ENCODE results near the gene CIB4.

CIB4 gene

DNA sequence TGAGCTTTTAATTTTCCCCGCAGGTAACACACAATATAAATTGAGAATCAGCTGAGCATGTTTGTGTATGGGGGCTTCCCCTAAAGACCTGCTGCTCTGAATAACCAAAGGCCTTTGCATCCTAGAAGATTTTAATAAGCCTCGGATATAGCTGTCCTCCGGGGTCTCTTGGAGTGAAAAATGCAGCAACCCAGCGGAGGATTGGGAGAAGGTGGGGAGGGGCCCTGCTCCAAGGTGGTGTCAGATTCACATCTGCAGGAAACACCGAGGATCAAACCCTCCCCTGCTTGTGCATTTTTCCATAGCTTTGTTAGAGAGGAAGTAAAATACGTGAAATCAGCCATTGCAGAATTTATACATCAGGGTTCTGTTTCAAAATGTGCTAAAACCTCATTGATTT, 100.2 kb downstream of the CIB4 start:
- DNase-seq, result no peak

- no peak for DNase-seq
Measured at GRCh38 chr2:26540306-26540705, 100.9 kb downstream of the CIB4 start.

DNA sequence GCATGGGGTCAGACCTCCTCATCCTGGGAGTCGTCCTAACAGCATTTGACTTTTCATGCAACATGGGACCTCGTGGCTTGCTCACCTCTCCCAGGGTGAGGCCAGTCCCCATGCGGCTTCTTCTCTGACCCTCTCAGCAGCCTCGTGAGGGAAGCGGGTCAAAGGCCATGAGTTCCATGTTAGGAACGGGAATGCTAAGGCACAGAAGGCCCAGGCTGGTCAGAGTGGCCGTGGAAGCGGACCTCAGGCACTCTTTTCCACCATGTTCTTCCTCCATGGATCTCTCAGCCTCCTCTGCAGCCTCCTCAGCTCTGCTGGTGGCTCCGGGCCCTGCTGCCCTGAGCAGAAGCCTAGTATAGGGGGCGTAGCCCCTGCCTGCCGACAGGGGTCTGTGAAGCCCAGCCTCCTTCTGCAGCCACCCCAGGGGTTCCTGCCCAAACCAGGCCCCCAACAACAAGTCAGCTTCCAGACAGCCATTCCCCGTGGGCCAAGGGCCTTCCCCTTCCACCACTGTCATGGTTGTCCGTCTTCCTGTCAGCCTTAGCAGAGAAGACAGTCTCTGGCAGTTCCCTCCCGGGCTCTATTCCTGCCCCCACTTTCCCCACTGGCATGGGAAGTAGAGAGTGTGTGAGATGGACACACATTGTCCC, 103.2 kb downstream of the CIB4 start:
- no peak for DNase-seq

GRCh38 chr2:26537069-26537825, 103.9 kb downstream of the CIB4 start:
- DNase-seq, result no peak

GRCh38 chr2:26536371-26537068, 104.6 kb downstream of the CIB4 start:
- DNase-seq, result no peak

GRCh38 chr2:26535663-26536275, 105.4 kb downstream of the CIB4 start:
- DNase-seq, result no peak

GRCh38 chr2:26534865-26535662, 106.1 kb downstream of the CIB4 start:
- no peak for DNase-seq

GRCh38 chr2:26534098-26534864, 106.9 kb downstream of the CIB4 start:
- no peak for DNase-seq

DNA sequence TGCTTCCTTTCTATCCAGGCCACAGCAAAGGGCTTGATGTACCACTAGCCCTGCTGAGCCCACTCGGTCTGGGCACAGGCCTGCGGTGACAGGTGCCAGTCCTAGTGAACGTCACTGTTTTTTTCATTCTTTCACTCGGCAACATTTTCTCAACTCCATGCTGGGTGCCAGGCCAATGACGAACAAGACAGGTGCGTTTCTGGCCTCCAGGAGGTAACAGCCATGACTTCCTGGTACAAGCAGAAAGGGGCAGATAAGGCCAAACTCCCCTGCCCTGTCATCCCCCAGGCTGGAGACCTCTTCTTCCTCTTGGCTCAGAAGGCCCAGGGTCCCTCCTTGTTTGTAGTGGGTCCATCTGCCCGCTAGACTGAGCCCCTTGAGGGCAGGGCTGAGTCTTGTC, 107.5 kb downstream of the CIB4 start:
- no peak for DNase-seq

GRCh38 chr2:26532301-26533250, 108.6 kb downstream of the CIB4 start:
- no peak for DNase-seq

Measured in NCI-H2171 (cell line).